ENCODE measurements around the gene LHFPL4.

DNA sequence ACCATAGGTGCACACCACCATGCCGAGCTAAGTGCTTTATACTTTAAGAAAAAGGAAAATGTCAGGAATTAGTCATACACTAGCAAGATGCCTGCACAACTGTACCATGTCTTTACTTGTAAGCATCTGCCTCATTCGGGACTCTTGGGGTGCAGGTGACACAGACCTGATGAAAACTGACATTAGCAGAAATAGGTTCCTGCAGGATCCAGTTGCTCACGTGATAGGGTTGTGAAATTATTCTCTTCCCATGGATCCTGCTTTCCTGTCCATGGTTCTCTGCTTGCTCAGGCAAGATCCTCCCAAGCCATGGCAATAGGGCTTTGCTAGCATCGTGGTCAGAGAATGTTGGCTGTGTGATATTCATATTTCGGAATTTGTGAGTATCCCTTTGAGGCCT is 10.2 kb upstream of the LHFPL4 start:
- TF ChIP-seq EZH2 (IDR thresholded peaks at IDR 0.05) (no peak), EZH2phosphoT487 (IDR thresholded peaks at IDR 0.05) (no peak)
- TF ChIP-seq, protein P1, sequence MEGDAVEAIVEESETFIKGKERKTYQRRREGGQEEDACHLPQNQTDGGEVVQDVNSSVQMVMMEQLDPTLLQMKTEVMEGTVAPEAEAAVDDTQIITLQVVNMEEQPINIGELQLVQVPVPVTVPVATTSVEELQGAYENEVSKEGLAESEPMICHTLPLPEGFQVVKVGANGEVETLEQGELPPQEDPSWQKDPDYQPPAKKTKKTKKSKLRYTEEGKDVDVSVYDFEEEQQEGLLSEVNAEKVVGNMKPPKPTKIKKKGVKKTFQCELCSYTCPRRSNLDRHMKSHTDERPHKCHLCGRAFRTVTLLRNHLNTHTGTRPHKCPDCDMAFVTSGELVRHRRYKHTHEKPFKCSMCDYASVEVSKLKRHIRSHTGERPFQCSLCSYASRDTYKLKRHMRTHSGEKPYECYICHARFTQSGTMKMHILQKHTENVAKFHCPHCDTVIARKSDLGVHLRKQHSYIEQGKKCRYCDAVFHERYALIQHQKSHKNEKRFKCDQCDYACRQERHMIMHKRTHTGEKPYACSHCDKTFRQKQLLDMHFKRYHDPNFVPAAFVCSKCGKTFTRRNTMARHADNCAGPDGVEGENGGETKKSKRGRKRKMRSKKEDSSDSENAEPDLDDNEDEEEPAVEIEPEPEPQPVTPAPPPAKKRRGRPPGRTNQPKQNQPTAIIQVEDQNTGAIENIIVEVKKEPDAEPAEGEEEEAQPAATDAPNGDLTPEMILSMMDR (IDR thresholded peaks at IDR 0.05) = no peak

Data from neural progenitor cell (in vitro differentiated cells).